DND-41 (cell line): Measurements from ENCODE around the gene ACAP3.

Experiments used
- CTCF ChIP-seq: IDR thresholded peaks from 2 replicates; pipeline ENCODE4 v1.5.1; 2012; ENCODE audit warnings: borderline replicate concordance, low read length, moderate library complexity, mild to moderate bottlenecking; ENCODE audit not compliant: poor library complexity, severe bottlenecking; ENCODE audit errors: extremely low read depth
- EZH2 ChIP-seq: IDR thresholded peaks from 3 replicates; pipeline ENCODE4 v1.6.1; 2012; ENCODE audit warnings: borderline replicate concordance, low read depth, mild to moderate bottlenecking, moderate library complexity, low read length, inconsistent platforms; ENCODE audit not compliant: severe bottlenecking

- TF ChIP-seq CTCF (no peak), EZH2 (no peak)
These were observed 20.2 kb downstream of the ACAP3 start for GRCh38 chr1:1287288-1288110.
